Airway epithelial cell (primary cell): Measurements from ENCODE around the gene NLRP7. TPM values are rescaled to one million over a fixed set of nuclear protein-coding genes. Genes with fewer than 3 reads are reported as not detected.

ENCODE experiments used
- total RNA-seq: library from RNA; depleted of rRNA; stranded (reverse); fragments of >200 nt; gene quantifications from 2 replicates; pipeline ENCODE4 v1.2.3, GENCODE V29; 2015

Gene NLRP7
- total RNA-seq: not detected in 2 replicates

DNA sequence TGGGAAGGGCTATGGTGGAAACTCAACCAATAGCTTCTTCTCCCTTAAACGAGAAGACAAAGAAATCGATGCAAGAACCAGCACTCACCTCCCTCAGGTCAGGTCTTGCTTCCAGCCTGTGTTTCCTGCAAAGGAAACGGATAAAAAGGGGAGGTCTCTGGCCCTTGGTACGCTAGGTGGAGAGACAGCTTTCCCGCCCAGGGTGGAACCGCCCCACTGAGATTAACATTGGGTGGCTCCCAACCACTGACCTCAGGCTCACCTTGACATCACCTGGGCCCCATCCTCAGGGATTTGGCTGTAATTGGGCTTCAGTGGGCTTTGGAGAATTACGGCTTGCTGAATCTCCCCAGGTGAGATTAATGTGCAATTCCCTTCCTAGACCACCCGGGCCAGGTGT lies at the start of gene NLRP7:
TSS of gene NLRP7 (minus strand) at position 150 of the 400 bp plus-strand sequence.

DNA sequence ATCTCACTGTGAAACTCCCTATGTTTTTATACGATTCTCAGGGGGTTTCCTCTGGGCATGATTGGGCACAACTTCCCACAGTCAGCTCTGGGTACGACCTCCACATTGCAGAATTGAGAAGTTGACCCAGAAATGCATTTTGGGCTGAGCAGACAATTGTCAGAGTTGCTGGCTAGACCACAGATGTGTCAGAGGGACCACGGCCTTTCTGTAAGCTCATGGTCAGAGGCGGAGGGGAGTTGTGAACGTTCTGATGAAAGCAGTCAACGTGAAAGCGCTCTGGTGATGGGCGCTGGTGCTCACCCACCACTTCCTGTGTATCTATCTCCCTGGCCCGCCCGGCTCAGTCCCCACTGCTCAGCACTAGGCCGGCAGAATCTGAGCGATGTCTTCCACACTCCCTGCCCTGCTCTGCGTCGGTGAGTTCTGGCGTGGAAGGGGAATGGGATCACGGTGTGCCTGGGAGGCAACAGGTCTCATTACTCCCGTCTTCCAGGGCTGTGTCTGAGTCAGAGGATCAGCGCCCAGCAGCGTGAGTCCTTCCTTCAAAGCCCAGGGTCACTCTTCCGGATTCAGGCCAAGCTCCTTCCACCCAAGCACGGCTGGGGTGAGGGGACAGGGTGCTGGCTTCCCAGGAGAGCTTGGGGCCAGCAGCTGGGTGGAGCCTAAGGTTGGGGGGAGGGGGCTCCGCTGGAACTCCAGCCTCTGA lies 41.4 kb downstream of the NLRP7 start, which contains the start of gene NCR1:
TSS of gene NCR1 (plus strand) at position 346 of the 709 bp plus-strand sequence. CDS start at position 386, 40 bp downstream.

DNA sequence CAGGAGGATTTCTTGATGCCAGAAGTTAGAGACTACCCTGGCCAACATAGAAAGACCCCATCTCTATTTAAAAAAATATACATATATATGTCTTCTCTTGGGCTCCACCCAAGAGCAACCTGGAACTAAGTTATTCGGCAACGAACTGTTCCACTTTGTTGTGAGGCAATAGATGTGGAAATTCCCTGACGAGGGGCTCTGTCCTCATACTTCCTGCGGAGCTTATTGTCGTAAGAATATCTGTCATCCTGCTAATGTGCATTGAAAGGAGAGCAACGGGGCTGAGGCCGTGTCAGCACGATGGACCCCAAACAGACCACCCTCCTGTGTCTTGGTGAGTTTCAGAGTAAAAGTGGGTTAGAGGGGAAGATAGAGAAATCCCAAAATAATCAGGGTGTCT lies 73.3 kb downstream of the NLRP7 start, which contains the start of gene FCAR:
TSS of gene FCAR (plus strand) at position 246 of the 400 bp plus-strand sequence. CDS start at position 301, 55 bp downstream.

Other genes with a start within 250 kb of the NLRP7 start
- gene KIR3DL3, start 223.1 kb downstream of the NLRP7 start, total RNA-seq: not detected in 2 replicates
- gene KIR2DL3, start 209.0 kb downstream of the NLRP7 start, total RNA-seq: not detected in 2 replicates
- not detected in 2 replicates for gene KIR2DL1, start 177.7 kb downstream of the NLRP7 start, total RNA-seq
- not detected in 2 replicates for gene KIR2DL4, start 143.9 kb downstream of the NLRP7 start, total RNA-seq
- gene KIR3DL1, start 131.1 kb downstream of the NLRP7 start, total RNA-seq: not detected in 2 replicates
- gene KIR2DS4, start 114.9 kb downstream of the NLRP7 start, total RNA-seq: not detected in 2 replicates
- gene KIR3DL2, start 97.1 kb downstream of the NLRP7 start, total RNA-seq: not detected in 2 replicates
- gene FCAR, start 73.3 kb downstream of the NLRP7 start, total RNA-seq: not detected in 2 replicates
- gene NCR1, start 41.4 kb downstream of the NLRP7 start, total RNA-seq: not detected in 2 replicates
- 28.3 and 29.8 TPM in 2 replicates for gene NLRP2, start 18.8 kb upstream of the NLRP7 start, total RNA-seq
- not detected in 2 replicates for gene GP6, start 90.7 kb upstream of the NLRP7 start, total RNA-seq
- gene RDH13, start 115.6 kb upstream of the NLRP7 start, total RNA-seq: 20.5 and 26.4 TPM in 2 replicates
- gene EPS8L1, start 128.3 kb upstream of the NLRP7 start, total RNA-seq: 112 and 125 TPM in 2 replicates
- gene PPP1R12C, start 170.1 kb upstream of the NLRP7 start, total RNA-seq: 36.5 and 41.4 TPM in 2 replicates
- gene TNNT1, start 201.7 kb upstream of the NLRP7 start, total RNA-seq: 12.3 and 18.7 TPM in 2 replicates
- not detected in 2 replicates for gene TNNI3, start 210.2 kb upstream of the NLRP7 start, total RNA-seq
- gene DNAAF3, start 219.1 kb upstream of the NLRP7 start, total RNA-seq: 1.1 and 3.1 TPM in 2 replicates
- not detected in 2 replicates for gene SYT5, start 232.8 kb upstream of the NLRP7 start, total RNA-seq